ENCODE data around the gene SORBS1.

The SORBS1 gene

GRCh38 chr10:95538412-95538811 lies 22.8 kb downstream of the SORBS1 start:
- DNase-seq: no peak

GRCh38 chr10:95537542-95537927 lies 23.6 kb downstream of the SORBS1 start:
- no peak for DNase-seq

- no peak for DNase-seq
Observed at GRCh38 chr10:95536894-95537541, 24.2 kb downstream of the SORBS1 start.

- no peak for DNase-seq
Observed at GRCh38 chr10:95536017-95536416, 25.2 kb downstream of the SORBS1 start.

GRCh38 chr10:95535526-95535925 lies 25.6 kb downstream of the SORBS1 start:
- no peak for DNase-seq

GRCh38 chr10:95533590-95533989 lies 27.6 kb downstream of the SORBS1 start:
- DNase-seq: no peak

- DNase-seq: no peak
Observed at GRCh38 chr10:95532536-95532935, 28.6 kb downstream of the SORBS1 start.

- no peak for DNase-seq
Observed at GRCh38 chr10:95531994-95532399, 29.2 kb downstream of the SORBS1 start.

- DNase-seq: no peak
Observed at GRCh38 chr10:95531058-95531809, 29.9 kb downstream of the SORBS1 start.

GRCh38 chr10:95530561-95530960 lies 30.6 kb downstream of the SORBS1 start:
- DNase-seq: no peak

- DNase-seq: no peak
Observed at GRCh38 chr10:95530029-95530428, 31.1 kb downstream of the SORBS1 start.

GRCh38 chr10:95526044-95526443 lies 35.1 kb downstream of the SORBS1 start:
- no peak for DNase-seq

GRCh38 chr10:95525033-95525418 lies 36.1 kb downstream of the SORBS1 start:
- DNase-seq: no peak

GRCh38 chr10:95524358-95525032 lies 36.7 kb downstream of the SORBS1 start:
- DNase-seq: no peak

- DNase-seq: no peak
Observed at GRCh38 chr10:95522117-95522516, 39.1 kb downstream of the SORBS1 start.

- no peak for DNase-seq
Observed at GRCh38 chr10:95520617-95521016, 40.6 kb downstream of the SORBS1 start.

- DNase-seq: no peak
Observed at GRCh38 chr10:95518455-95519452, 42.4 kb downstream of the SORBS1 start.

GRCh38 chr10:95517536-95518454 lies 43.4 kb downstream of the SORBS1 start:
- DNase-seq: no peak

- DNase-seq: no peak
Observed at GRCh38 chr10:95516774-95517373, 44.3 kb downstream of the SORBS1 start.

GRCh38 chr10:95513941-95514392 lies 47.2 kb downstream of the SORBS1 start:
- DNase-seq: no peak

GRCh38 chr10:95513008-95513589 lies 48.1 kb downstream of the SORBS1 start:
- no peak for DNase-seq

All from NCI-H187 (cell line).